MV-4-11 (cell line): ENCODE results near the gene RGP1.
A peak's percentile ranks its signal among the peaks of the same experiment; 100 is the strongest.

ENCODE experiments used
- DNase-seq: peaks from one replicate; lab custom pipeline; 2025; lab: John Stamatoyannopoulos, UW

The RGP1 gene

DNA sequence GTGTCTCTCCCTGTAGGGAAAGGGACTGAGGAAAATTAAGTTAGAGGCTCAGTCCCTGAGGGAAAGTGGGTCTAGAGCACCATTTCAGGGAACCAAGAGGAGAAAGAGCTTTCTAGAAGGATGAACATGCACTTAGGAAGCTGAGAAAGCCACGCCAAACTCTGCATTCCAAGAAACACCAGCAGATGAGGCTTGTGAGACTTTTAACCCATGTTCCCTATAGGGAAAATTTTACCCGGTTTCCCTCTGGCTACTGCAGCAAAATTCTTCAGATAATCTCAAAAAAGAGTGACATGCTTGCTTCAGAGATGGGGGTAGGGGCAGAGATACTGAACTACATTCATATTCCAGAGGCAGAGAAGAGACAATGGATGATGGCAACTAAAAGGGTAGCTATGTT lies 25.7 kb upstream of the RGP1 start:
- DNase-seq, result no peak

DNA sequence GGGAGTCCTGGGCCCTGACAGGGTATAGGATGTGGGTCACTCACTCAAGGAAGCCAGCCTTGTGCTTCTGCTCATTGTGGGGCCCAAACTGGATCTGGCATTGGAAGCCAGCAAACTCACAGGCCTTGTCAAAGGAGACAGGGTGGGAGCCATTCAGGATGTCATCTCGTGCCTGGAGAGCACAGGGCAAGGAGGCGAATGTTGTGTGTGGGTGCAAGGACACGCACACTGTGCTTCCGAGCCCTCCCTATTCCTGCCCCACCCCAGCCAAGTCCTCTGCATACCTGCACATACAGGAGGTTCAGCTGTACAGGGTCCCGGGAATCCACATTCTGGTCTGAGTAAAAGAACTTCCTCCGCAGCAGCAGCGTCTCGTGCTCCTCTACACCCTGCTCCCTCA lies 25.2 kb upstream of the RGP1 start:
- DNase-seq, result no peak

DNA sequence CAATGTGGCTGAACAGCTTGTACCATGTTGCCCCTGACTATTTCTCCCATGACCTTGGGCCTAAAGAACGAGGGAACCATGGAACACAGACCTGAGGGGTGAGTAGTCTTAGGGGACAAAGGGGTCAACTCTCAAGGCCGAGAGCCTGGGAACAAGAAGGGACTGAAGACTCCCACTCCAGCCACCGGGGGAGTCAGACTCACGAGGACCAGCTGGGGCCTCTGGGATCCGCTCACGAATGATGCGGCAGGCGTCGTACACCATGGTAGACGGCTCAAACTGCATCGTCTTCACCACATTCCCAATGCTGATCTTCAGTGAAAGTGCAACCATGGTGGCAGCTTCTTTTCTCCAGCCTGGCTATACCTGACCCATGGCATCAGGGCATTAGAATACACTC lies 23.7 kb upstream of the RGP1 start:
- DNase-seq, result no peak

DNA sequence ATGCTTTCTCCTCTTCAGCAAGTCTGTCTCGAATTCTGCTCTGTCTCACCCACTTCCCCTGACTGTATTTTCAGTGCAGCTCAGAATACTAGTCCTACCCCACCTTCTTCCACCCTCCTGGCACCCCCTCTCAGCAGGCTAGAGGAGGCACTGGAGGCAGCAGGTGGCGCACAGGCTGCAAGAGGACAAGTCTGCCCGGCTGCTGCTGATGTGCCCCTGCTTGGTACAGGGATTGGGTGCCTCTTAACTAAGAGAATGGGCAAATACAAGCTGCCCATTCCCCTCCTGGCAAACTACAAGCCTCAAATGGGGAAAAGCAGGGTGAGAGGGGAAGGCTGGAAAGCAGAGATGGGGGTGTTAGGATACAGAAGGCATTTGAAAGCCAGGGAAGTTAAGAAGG lies 22.2 kb upstream of the RGP1 start:
- DNase-seq, result peak; percentile 52

DNA sequence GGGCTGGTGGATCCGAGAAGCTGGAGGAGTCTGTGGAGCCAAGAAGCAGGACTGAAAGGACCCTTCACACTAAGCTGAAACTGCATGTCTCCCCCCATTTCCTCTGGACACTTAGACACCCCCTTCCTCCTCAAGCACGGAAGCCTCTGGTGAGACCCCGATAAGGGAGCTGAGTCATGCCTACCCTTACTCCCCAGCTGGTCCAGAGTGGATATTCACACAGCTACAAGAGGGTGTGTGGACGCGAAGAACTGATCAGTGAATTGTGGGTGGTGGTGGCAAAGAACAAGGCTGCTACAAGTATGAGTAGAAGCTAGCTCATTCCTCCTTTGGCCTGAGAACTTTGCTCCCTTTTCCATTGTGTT lies 21.4 kb upstream of the RGP1 start:
- no peak for DNase-seq

DNA sequence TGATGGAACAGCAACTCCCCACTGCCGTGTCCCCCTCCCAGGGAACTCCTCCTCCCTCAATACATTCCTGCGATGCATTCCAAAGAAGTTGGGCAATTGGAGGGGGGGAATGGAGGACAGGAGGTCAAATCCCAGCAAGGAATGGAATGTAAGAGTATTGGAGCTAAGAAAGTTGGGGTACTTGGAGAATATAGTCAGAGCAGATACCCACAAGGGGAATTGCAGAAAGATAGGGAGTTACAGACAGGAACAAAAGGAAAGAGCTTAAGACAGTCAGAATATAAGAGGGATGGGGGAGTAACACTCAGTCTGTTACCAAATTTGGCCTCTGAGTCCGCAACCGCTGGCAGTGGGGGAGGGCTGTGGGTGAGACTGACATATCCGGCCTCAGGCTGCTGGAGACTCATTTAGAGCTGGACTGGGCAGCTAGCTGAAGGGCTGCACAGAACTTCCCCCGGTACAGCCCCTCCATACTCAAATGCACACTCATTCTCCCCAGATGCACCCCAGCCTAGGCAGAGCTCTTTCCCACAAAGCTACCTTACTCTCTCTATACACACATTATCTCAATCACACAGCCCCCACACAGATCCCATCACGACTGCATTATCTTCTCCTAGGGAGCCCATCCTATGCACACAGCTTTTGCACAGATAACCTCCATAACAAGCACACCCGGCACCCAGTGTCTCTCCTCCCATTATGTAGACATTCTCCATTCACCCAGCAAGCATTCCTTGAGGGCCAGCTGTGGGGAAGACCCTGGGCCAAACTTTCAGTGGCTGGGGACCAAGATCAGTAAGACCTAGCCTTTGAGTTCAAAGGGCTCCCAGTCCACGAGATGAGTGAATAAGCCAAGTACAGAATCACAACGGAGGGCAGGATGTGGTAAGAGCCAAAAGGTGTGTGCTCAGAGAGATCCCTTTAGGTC lies 20.8 kb upstream of the RGP1 start:
- DNase-seq, result peak; percentile 83

DNA sequence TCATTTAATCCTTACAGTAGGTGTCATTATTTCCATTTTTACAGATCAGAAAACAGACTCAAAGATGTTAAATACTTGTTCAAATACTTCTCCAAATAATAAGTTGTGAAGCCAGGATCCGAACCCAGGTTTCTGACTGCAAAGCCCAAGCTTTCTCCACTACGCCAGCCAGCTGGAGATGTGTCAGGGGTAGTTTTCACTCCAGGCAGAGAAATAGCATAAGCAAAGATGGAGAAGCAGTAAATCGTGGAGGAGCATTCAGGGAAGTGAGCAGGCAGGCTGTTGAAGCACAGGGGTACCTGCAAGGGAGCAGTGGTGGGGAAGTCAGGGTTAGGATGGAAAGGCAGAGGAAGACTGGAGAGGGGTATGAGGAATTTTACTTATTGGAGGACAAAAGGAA lies 20.0 kb upstream of the RGP1 start:
- peak; percentile 38 for DNase-seq

DNA sequence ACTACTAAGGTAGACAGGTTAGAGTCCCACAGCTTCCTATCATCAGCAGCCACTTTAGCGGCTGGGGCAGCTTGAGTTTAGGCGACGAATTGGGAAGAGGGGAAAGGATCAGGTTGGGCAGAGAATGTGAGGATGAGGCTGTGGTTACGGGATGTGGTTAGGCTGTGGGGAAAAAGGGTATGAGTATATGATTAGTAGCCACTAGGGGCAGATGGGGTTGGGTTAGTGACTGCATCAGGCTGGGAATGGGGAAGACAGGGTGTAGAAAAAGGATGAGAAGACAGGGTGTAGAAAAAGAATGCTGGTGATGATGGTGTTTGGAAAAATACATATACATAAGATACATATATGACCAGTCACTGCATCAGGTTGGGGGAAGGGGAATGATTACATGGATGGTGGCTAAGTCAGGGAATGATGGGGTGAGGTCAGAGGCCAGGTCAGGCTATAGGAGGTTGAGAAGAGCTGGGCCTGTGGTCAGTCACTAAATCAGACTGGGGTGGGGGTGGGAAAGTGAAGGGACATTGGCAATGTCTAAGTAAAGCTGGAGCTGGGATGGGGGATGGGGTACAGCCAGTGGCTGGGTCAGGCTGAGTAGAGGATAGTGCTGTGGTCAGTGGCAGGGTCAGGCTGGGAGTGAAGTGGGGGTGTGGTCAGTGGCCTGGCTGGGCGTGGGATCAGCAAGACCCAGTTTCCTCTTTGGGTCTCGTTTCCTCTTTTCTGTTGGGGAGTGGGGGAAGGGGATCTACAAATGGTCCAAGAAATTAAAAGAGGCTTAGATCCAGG lies 19.2 kb upstream of the RGP1 start:
- DNase-seq, result peak; percentile 83

DNA sequence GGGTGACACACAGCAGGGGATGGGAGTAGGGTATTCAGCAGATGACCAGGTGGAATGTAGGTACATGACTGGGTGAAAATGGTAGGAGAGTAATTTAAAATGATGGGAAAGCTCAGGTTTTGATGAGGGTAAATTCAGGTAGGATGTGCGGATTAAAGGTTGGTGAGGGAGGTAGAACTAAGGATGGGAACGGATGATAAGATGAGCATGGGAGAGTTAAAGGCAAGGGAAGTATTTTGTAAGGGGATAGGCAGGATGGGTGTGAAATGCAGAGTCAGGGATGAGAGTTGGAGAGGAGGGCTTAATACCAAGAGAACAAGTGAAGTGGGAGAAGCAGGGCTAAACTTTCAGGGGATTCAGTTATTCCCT lies 18.6 kb upstream of the RGP1 start:
- DNase-seq, result no peak

DNA sequence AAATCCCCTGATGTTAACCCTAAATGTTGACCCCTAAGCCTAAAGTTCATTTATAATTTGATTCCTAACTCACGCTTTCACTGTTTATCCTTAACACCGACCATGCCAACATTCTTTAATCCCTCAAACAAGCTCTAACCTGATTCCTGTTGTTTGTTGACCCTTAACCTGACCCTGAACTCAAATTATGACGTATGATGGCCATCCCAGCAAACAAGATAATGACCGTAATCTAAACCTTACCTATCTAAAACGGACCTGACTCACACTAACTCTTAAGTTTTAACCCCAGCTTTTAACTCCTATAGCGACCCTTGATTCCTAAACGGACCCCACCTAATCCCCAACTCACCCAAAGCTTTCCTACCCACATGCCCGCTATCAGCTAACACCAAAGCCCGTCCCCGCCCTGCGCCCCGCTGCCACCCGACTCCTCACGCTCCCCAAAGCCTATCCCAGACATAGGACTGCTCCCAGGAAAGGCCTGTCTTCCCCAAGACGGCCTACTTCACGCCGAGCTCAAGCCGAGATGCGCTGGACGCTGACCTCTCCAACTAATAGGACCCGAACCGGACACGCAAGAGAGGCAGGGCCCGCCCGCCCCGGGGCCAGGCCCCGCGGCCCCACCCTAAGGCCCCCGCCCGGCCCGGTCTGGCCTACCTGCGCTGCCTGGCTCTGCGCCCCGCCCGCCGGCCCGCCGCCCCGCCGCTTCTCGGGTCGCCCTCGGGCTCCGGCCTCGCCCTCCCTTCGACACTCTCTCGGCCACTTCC lies 17.5 kb upstream of the RGP1 start:
- no peak for DNase-seq

DNA sequence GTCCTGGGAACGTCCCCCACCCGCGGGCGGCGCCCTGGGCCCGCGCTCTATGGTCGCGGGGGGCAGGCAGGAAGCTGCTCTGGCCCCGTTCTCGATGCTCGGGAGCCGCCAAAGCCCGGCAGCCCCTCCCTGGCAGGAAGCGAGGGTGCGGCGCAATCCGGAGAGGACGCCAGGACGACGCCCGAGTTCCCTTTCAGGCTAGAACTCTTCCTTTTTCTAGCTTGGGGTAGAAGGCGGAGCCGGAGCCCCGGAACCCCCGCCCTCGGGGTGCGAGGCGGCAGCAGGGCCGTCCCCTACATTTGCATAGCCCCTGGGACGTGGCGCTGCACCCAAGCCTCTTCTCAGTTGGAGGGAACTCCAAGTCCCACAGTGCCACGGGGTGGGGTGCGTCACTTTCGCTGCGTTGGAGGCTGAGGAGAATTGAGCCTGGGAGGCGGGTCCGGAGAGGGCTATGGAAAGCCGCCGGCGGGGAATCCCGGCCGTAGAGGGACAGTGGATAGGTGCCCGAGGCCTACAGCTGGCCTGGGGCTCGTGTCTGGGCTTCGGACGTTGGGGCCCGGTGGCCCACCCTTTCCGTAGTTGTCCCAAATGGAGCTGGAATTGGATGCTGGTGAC lies 16.8 kb upstream of the RGP1 start, which contains the start of the genes CREB3 and TLN1:
Gene CREB3 (plus strand): TSS at position 482 of the 615 bp plus-strand sequence. CDS start 107 bp downstream, at position 589.
Gene TLN1 (minus strand): TSS at position 11 of the 615 bp plus-strand sequence. CDS start 6,501 bp downstream, outside the sequence.
- peak; percentile 99 for DNase-seq

DNA sequence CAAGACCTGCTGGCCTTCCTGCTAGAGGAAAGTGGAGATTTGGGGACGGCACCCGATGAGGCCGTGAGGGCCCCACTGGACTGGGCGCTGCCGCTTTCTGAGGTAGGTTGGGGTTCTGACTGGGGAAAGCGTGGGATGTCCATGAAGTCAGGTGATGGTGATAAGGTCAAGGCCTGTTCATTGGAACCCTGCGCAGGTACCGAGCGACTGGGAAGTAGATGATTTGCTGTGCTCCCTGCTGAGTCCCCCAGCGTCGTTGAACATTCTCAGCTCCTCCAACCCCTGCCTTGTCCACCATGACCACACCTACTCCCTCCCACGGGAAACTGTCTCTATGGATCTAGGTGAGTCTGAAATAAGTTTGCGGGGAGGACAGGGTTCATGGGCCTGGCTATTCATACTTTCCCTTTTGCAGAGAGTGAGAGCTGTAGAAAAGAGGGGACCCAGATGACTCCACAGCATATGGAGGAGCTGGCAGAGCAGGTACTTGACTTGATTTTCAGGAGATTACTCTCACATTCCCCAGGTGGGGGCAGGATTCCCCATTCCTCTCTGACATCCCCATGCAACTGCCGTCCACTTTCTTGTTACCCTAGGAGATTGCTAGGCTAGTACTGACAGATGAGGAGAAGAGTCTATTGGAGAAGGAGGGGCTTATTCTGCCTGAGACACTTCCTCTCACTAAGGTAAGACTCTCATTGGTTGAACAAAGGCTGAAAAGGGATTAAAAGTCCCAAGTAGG lies 16.1 kb upstream of the RGP1 start:
- DNase-seq, result peak; percentile 36

DNA sequence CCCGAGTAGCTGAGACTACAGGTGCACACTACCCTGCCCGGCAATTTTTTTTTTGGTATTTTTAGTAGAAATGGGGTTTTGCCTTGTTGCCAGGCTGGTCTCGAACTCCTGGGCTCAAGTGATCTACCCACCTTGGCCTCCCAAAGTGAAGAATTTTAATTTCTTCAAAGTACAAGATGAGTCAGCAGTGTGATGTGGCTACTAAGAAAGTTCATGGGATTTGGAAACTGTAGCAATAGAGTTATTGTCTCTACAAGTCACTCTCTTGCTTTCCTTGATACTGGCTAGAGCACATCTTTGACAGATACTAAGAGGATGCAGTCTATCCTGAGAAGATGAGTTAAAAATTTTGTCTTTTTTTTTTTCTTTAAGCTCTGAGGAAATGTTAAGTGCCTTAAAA lies 15.0 kb upstream of the RGP1 start:
- no peak for DNase-seq

DNA sequence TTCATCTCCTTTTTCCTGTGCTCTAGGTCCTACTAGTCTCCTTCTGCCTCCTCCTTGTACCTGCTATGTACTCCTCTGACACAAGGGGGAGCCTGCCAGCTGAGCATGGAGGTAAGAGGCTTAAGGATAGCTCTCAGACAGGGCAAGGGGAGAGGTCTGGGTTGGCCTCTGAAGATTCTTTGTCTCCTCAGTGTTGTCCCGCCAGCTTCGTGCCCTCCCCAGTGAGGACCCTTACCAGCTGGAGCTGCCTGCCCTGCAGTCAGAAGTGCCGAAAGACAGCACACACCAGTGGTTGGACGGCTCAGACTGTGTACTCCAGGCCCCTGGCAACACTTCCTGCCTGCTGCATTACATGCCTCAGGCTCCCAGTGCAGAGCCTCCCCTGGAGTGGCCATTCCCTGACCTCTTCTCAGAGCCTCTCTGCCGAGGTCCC lies 12.9 kb upstream of the RGP1 start:
- peak; percentile 69 for DNase-seq

DNA sequence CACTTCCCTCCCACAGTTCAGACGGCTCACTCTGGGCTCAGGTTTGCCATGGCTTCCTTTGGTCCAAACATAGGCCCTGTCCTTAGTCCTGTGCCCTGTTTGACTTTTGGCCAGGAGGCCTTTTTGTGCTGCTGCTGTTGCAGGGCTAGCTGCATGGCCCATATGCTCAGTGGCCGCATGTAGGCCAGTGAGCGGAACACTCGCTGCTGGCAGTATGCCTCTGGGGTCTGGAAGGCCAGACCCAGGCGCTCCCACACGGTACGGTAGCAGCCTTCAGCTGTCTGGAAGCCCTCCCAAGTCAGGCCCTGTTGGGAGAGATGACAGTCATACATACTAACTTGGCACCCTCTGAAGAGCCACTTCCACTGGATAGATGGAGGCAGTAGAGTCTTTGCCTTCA lies 11.9 kb upstream of the RGP1 start:
- DNase-seq, result no peak

DNA sequence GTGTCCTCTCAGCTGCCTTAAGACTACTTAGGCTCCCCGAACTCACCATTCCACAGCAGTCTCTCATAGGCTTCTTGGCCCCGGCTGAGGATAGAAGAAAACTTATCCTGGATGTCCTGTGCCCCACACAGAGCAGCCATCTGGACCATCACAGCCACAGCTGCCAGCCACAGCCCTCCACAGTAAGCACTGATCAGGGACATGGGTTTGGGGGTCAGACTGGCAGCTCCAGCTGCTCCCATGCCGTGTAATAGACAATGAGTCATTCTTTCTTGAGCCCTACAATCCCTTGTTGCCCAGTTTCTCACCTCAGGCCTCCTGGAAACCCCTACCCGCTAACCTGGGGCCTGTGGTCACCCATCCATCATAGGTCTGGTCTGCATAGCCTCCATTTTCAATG lies 10.9 kb upstream of the RGP1 start:
- no peak for DNase-seq

DNA sequence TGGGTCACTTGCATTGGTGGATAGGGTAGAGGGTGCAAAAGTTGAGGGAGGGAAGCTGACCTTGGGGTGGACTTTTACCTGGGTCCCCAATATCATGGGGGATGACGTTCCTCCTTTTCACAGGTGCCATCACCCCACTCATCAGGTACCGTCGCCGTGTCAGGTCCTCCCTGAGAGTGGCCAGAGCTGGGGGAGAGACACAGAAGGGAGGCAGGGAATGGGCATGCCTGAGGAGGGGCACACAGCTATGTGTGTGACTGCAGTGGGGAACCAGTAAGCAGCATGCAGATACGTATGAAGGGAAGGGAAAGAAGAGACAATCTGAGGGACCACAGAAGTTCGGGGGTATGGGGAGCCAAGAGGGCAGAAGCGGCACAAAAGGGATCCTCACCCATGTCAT lies 10.2 kb upstream of the RGP1 start:
- no peak for DNase-seq

DNA sequence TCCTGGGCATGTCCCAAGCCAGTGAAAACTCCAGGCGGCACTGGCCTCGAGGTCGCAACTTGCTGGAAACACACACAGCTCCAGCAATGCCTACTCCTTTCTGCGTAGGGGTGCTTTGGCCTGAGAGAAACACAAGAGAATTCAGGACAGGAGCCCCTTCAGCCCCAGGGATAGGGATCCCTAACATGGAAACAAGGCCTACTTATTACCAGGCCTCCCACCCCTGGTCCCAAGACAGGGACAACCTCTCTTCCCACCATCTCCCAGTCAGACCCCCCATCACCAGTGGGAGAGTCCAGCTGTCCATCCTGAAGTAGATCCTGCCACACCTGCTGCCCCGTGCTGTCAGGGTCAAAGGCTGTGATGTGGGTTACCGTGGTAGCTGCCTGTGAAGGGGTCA lies 8.8 kb upstream of the RGP1 start:
- no peak for DNase-seq

DNA sequence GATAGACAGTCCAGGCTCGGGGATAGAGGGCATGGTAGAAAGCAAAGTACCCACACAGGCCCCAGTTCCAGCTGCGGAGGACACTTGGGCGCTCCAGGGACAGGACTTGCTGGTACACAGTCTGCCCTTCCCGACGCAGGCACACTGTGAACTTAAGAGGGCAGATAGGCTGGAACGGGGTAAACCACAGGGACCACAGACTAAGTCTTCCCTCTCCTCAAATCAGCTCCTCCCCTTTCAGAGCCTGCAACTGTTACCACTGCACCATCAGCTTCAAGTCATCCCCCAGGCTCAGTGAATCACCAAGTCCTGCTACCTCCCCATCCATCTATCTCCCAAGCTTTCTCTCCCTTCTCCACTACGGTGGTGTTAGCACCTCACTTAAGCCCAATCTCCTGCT lies 7.3 kb upstream of the RGP1 start:
- peak; percentile 90 for DNase-seq

DNA sequence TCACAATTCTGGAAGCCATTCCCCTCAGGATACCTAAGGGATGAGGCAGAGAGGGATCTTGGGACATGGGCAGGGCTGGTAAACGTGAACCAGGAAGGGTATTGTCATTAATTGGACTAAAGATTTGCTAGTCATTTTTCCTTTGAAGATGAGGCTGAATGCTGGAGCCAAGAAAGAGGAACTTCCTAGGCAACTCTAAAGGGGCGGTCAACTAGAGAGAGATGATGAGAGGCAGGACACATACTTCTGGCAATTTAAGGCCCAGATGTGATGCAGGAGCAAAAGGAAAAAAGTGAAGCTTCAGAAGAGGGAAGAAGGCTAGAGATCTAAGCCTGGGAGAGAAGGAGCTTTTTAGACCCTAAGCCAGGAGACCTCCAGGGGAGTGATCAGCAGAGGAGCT lies 5.6 kb upstream of the RGP1 start:
- DNase-seq, result peak; percentile 50

DNA sequence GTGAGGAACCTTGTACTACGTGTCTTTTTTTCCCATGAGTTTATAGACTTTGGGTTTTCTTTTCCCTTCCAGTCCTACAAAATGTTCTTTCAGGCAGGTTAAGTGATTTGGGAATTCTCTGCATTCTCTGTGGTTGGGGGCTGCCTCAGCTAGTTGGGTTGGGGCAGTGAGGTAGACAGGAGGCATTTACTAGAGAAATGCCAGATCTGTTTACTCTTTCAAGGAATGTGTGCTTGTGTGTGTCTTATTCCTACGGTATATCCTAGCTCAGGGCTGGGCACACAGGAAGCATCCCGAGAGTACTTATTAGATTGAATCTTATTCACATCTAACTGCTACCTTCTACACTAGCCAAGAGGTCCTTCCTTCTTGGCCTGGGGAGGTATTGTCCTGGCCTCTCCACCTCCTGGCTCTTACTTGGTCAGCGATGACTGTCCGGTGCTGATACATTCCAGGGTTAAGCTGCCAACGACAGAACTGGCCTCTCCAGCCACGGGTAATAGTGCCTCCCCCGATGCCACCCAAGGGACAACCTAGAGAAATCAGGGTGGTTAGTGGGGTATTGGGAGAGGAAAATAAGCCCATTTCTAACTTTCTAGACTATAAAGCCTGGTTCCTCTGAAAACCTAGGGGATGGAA lies 5.1 kb upstream of the RGP1 start:
- DNase-seq, result no peak
